ENCODE results near the gene GALNT6.

GRCh38 chr12:51323966-51324895 is 67.0 kb downstream of the GALNT6 start, which contains the start of gene BIN2:
- TF ChIP-seq CTCF (conservative IDR thresholded peaks at IDR 0.05 in 1 of 2, IDR thresholded peaks at IDR 0.05 in 1 of 2; ENCODE audit: extremely low read depth in 1 of 2, insufficient read depth in 1 of 2, low read depth in 1 of 2, low read length in 2 of 2) (no peak), EZH2 (IDR thresholded peaks at IDR 0.05; ENCODE audit: borderline replicate concordance, low read length) (no peak)

Data from mammary epithelial cell (primary cell).